CD4-positive, alpha-beta T cell (primary cell): ENCODE data around the gene KDM2A. TPM values are rescaled to one million over a fixed set of nuclear protein-coding genes. Genes with fewer than 3 reads are reported as not detected.

ENCODE experiments used
- ATAC-seq: fragments of 200-7000 bp; cut with Tn5 transposase; one replicate; pipeline ENCODE4 v1.10.0; 2022; ENCODE audit warnings: mild to moderate bottlenecking; ENCODE audit not compliant: poor library complexity
- CTCF ChIA-PET: fragments of 350-600 bp; sonication (Branson Sonifier 250); formaldehyde crosslinking; loops from one replicate; lab custom pipeline; 2021; ENCODE audit warnings: antibody characterized with exemption, inconsistent platforms; lab: Charles Lee
- POLR2A ChIA-PET: fragments of 350-600 bp; sonication (Branson Sonifier 250); formaldehyde crosslinking; loops from one replicate; lab custom pipeline; 2021; ENCODE audit warnings: antibody characterized with exemption, inconsistent platforms; lab: Charles Lee
- DNase-seq, 14 experiments: peaks; one replicate each; pipeline ENCODE4 v3.0.0-alpha.2; 2013 to 2020; ENCODE audit warnings: mixed read lengths in 2 of 14
- H3K27ac ChIP-seq, 2 donors: one replicate each; pipeline versions ENCODE4 v1.5.1 to v1.7.0; 2013; ENCODE audit warnings: low read length in 2 of 2, low read depth in 1 of 2, mild to moderate bottlenecking in 1 of 2
- H3K27me3 ChIP-seq, 2 experiments: 1 replicate in 1 of 2; 2 replicates in 1 of 2; pipeline versions ENCODE4 v1.6.1 to v1.7.0; 2013; ENCODE audit warnings: low read length in 2 of 2, control low read depth in 1 of 2, mild to moderate bottlenecking in 1 of 2, moderate library complexity in 1 of 2; ENCODE audit not compliant: insufficient read depth in 2 of 2, control insufficient read depth in 1 of 2
- H3K36me3 ChIP-seq: one replicate; pipeline ENCODE4 v1.6.1; 2013; ENCODE audit warnings: low read length, control low read depth; ENCODE audit not compliant: insufficient read depth
- H3K4me1 ChIP-seq: one replicate; pipeline ENCODE4 v1.6.1; 2013; ENCODE audit warnings: low read length, control low read depth; ENCODE audit not compliant: insufficient read depth
- H3K4me3 ChIP-seq: one replicate; pipeline ENCODE4 v1.5.1; 2013; ENCODE audit warnings: mild to moderate bottlenecking, low read length, moderate library complexity
- H3K9me3 ChIP-seq, 2 experiments: 1 replicate in 1 of 2; 2 replicates in 1 of 2; pipeline versions ENCODE4 v1.6.1 to v1.7.0; 2013; ENCODE audit warnings: low read length in 2 of 2, mild to moderate bottlenecking in 2 of 2, control low read depth in 1 of 2, moderate library complexity in 1 of 2; ENCODE audit not compliant: control insufficient read depth in 1 of 2, insufficient read depth in 1 of 2
- H3K27ac Mint-ChIP-seq: one replicate; pipeline ENCODE4 v1.8.0; 2020; ENCODE audit warnings: mixed read lengths
- H3K27me3 Mint-ChIP-seq: one replicate; pipeline ENCODE4 v1.8.0; 2021; ENCODE audit warnings: mixed read lengths
- H3K36me3 Mint-ChIP-seq: one replicate; pipeline ENCODE4 v1.8.0; 2021; ENCODE audit warnings: low read depth, mixed read lengths
- H3K4me1 Mint-ChIP-seq: one replicate; pipeline ENCODE4 v1.8.0; 2021; ENCODE audit warnings: low read depth, mixed read lengths
- H3K4me3 Mint-ChIP-seq: one replicate; pipeline ENCODE4 v1.8.0; 2020; ENCODE audit warnings: mild to moderate bottlenecking, mixed read lengths
- H3K9me3 Mint-ChIP-seq: one replicate; pipeline ENCODE4 v1.8.0; 2020; ENCODE audit warnings: mixed read lengths
- CTCF ChIP-seq: fragments of 200-600 bp; IDR thresholded peaks from one replicate; pipeline ENCODE4 v1.8.0; 2022; ENCODE audit warnings: antibody characterized with exemption, mild to moderate bottlenecking
- intact Hi-C, 2 experiments: fragments of 100-400 bp; cut with DNase I in 1 of 2; cut with micrococcal nuclease in 1 of 2; formaldehyde crosslinking; loops; one replicate each; pipeline versions ENCODE4 v1.15.1 to v1.9.0; 2023 to 2025; cut with DNase I, micrococcal nuclease
- total RNA-seq, 174 experiments: library from RNA in 2 of 174; stranded (reverse) in 2 of 174; gene quantifications; one replicate each; pipeline ENCODE4 v1.2.3 and lab custom pipeline; 2021 to 2026

KDM2A gene
- total RNA-seq, 2 experiments from 2014 or later, result 410 to 412 TPM

GRCh38 chr11:67291481-67292381 lies 172.7 kb downstream of the KDM2A start:
- peaks cover 61% of the 10 kb centered on the region for H3K4me1 ChIP-seq
- CTCF ChIA-PET, result interaction anchor here (0.8 to 3.3 kb wide), 4 partner anchors 26 to 90 kb away, joined by 3 to 27 read pairs (median 6); no protein-coding TSS in a partner anchor
- POLR2A ChIA-PET, result interaction anchor here (0.8 to 5.5 kb wide), 5 partner anchors 12 to 29 kb away, joined by 3 to 61 read pairs (median 4); partner anchors contain the start of gene SSH3
- Mint-ChIP-seq H3K9me3 (peaks cover 4% of the 10 kb centered on the region), H3K27me3 (no peaks in the 10 kb centered on the region), H3K4me1 (peaks cover 60% of the 10 kb centered on the region), H3K27ac (peak overlapping the region; percentile 88), H3K4me3 (peak overlapping the region; percentile 85), H3K36me3 (peaks cover 85% of the 10 kb centered on the region)
- peaks cover 10 to 14% of the 10 kb centered on the region in 2 experiments for H3K9me3 ChIP-seq
- peaks cover 54% of the 10 kb centered on the region for H3K36me3 ChIP-seq
- no peak overlapping the region for H3K27ac ChIP-seq
- ATAC-seq (no peak), DNase-seq (no peak)
- intact Hi-C loops, result loop anchor here in 1 of 2 experiments (10.0 kb wide), 1 partner anchor 47 kb away; no protein-coding TSS in a partner anchor
- H3K27me3 ChIP-seq, result no peaks in the 10 kb centered on the region
- TF ChIP-seq CTCF, result no peak
- H3K4me3 ChIP-seq, result no peak overlapping the region

- Histone ChIP-seq H3K4me1 (peaks cover 52% of the 10 kb centered on the region), H3K27ac (no peak overlapping the region), H3K9me3 (peaks cover 10 to 14% of the 10 kb centered on the region in 2 experiments), H3K36me3 (peaks cover 53% of the 10 kb centered on the region), H3K27me3 (no peaks in the 10 kb centered on the region), H3K4me3 (no peak overlapping the region)
- Mint-ChIP-seq H3K36me3 (peaks cover 83% of the 10 kb centered on the region), H3K27me3 (no peaks in the 10 kb centered on the region), H3K4me3 (peak overlapping the region; percentile 85), H3K4me1 (peaks cover 55% of the 10 kb centered on the region), H3K27ac (peak overlapping the region; percentile 88), H3K9me3 (peaks cover 7% of the 10 kb centered on the region)
- ATAC-seq (no peak), DNase-seq (no peak)
- intact Hi-C loops, result loop anchor here in 1 of 2 experiments (10.0 kb wide), 1 partner anchor 48 kb away; no protein-coding TSS in a partner anchor
- no peak for TF ChIP-seq CTCF
- POLR2A ChIA-PET, result interaction anchor here (0.6 to 2.9 kb wide), 5 partner anchors 11 to 81 kb away, joined by 3 to 12 read pairs (median 6); partner anchors contain the start of gene SSH3
- CTCF ChIA-PET, result interaction anchor here (0.7 to 3.3 kb wide), 6 partner anchors 25 to 109 kb away, joined by 3 to 27 read pairs (median 4); partner anchors contain the start of gene PPP1CA
Observed at GRCh38 chr11:67292671-67293070, 173.6 kb downstream of the KDM2A start.

GRCh38 chr11:67293090-67293489 lies 174.0 kb downstream of the KDM2A start:
- Histone ChIP-seq H3K4me1 (peaks cover 48% of the 10 kb centered on the region), H3K27me3 (no peaks in the 10 kb centered on the region), H3K9me3 (peaks cover 10 to 14% of the 10 kb centered on the region in 2 experiments), H3K4me3 (no peak overlapping the region), H3K27ac (no peak overlapping the region), H3K36me3 (peaks cover 57% of the 10 kb centered on the region)
- intact Hi-C loops, result loop anchor here in 1 of 2 experiments (10.0 kb wide), 1 partner anchor 48 kb away; no protein-coding TSS in a partner anchor
- no peaks in the 10 kb centered on the region for H3K27me3 Mint-ChIP-seq
- H3K36me3 Mint-ChIP-seq, result peaks cover 83% of the 10 kb centered on the region
- ATAC-seq (peak; percentile 12), DNase-seq (peak in 4 of 14 experiments; percentile 27 to 75 (median 72))
- peak overlapping the region; percentile 85 for H3K4me3 Mint-ChIP-seq
- peaks cover 52% of the 10 kb centered on the region for H3K4me1 Mint-ChIP-seq
- H3K27ac Mint-ChIP-seq, result peak overlapping the region; percentile 88
- no peak for TF ChIP-seq CTCF
- CTCF ChIA-PET, result interaction anchor here (0.7 to 3.3 kb wide), 5 partner anchors 24 to 108 kb away, joined by 3 to 27 read pairs (median 6); partner anchors contain the start of gene PPP1CA
- H3K9me3 Mint-ChIP-seq, result peaks cover 7% of the 10 kb centered on the region
- POLR2A ChIA-PET, result interaction anchor here (0.6 to 2.9 kb wide), 7 partner anchors 10 to 96 kb away, joined by 3 to 12 read pairs (median 6); partner anchors contain the start of gene SSH3
